Measurements from ENCODE around the gene CACNA2D2.

The CACNA2D2 gene

DNA sequence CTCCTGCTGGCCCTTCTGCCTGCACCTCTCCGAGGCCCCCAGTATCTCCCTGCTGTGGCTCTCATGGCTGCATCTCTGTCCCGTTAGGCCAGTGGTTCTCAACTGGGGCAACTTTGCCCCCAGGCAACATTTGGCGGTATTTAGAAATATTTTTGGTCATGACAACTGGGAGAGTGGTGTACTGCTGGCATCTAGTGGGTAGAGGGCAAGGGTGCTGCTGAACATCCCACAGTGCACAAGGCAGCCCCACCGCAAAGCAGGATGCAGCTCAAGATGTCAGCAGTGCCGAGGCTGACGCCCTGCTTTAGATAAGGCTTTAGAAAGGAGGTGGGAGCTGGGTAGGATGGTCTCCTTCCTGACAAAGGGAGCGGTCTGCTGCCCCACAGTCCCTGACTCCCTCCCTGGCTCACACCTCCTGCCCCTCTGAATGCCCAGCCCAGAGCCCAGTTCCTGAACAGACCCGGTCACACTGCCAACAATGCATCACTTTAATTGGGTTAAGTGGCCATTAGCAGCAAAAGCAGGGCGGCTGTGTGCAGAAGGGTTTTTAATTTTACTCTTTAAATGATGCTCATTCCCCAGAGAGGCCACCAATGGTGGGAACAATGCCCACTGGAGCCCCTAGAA is 75.3 kb downstream of the CACNA2D2 start:
- DNase-seq (ENCODE audit: low read depth in 2 of 2) = no peak

DNA sequence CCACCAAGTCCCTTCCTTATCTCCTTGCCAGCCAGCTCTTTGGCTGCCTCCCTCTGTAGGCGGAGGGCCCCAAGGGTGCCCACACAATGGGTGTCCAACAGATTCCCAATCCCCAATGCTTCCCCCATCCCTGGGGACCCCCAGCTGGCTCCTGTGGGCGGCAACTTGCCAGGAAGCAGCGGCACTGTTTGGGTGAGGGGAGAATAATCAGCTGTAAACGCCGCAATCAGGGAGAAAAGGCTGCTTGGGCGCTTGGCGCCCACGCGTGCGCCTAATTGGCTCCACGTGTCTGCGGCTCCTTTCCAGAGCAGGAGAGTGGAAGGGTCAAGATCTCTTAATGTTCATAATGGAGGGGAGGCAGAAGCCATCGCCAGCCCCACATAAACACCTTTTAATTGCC is 76.2 kb downstream of the CACNA2D2 start:
- DNase-seq (ENCODE audit: low read depth in 2 of 2) = no peak

DNA sequence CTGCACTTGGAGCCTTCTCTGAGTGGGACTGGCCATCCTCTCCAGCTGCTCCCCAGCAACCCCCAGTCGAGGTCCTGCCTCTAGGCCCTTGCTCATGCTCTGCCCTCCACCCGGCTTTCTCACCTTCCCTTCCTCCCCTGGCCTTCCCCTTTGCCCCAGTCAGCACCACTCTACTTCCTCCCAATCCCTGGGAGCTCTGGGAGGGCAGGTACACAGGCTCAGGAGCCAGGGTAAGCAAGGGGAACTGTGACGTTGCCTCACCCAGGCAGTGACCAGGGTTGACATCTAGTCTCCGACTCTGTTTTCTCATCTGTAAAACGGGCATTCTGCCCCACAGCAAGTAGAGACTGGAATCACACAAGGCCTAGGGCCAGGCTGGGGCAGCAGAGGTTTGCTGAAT is 77.5 kb downstream of the CACNA2D2 start:
- DNase-seq (ENCODE audit: low read depth in 2 of 2) = no peak

DNA sequence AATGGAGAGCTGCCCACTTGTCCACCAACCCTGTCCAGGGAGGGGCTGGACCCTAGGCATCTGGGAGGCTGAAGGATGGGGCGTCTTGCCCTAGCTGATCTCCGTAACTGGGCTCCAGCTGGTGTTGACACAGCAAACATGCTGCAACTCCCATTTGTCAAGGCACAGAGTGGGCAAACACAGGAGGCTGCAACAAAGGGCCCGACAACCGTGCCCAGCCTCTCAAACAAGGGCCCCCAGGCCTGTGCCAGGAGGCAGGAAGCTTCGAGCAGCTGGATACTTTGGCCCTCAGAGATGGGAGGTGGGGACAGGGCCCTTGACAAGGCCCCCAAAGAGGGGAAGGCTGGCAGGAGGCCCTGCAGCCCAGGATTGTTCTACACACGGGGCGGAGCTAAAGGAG is 79.9 kb downstream of the CACNA2D2 start:
- no peak for DNase-seq (ENCODE audit: low read depth in 2 of 2)

DNA sequence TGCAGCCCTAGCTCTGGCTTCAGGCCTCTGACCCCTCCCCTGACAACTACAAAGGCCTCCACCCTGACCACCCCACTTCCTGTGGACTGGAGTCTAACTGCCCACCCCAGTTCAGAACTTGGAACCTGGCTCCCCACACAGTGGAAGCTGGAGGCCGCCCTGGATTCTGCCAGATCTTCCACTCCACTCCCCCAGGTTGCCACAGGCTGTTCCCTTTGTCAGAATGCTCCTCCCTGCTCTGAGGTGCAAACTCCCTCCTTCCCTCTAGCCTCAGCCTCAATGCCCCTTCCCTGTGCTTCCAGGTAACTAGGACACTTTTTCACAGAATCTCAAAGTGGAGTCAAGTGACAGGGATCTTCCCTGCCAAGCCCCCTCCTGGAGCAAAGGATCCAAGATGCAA is 81.3 kb downstream of the CACNA2D2 start:
- DNase-seq (ENCODE audit: low read depth in 2 of 2) = no peak

DNA sequence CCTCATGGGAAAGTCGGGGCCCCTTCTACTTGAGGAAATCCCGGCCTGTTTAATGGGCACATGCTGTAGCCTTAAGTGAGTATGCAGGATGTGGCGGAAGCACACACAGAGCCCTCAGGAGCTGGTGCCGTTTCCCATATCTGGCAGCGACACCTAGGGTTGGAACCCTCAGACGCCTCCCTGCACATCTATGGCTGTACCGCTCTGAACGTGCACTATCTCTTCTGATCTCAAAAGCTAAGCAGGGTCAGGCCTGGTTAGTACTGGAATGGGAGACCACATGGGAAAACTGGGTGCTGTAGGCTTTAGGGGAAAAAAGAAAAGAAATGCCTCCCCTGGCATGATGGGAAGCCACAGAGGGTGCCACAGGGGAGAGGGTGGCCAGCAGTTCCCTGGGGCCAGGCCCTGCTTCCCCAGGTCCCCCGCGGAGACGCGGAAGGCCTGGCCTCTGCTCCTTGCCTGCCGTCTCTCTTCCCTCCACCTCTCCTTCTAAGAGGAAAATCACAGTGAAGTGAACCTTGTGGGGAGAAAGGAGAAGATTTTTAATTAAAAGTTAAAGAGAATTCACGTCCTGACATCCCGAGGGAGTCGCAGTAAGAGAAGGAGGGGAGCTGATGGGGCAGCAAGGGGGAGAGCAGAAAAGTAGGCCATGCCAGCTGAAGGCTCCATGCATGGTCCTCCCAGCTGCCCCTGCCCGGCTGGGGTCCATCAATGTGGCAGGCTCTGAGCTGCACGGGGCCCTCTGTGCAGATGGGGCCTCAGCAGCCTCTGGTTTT is 83.7 kb downstream of the CACNA2D2 start:
- no peak for DNase-seq (ENCODE audit: low read depth in 2 of 2)

DNA sequence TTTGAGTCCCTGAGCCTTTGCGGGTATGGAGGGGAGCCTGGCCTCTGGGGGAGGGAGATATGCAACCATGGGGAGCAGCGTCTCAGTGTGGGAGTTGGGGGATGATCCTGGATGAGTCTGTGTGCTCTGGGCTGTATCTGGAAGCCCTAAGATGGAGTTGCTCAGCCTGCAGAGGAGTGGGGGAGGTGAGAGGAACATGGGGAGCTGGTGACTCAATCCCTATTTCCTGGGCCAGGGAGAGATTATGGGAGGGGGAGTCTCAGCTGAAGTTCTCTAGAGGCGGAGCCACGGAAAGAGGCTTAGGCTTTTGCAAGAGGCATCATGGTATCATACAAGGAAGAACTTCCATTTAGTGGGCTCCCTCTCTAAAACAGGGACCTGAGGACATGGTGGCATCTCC is 84.6 kb downstream of the CACNA2D2 start:
- DNase-seq (ENCODE audit: low read depth in 2 of 2) = peak; percentile 38 to 43

DNA sequence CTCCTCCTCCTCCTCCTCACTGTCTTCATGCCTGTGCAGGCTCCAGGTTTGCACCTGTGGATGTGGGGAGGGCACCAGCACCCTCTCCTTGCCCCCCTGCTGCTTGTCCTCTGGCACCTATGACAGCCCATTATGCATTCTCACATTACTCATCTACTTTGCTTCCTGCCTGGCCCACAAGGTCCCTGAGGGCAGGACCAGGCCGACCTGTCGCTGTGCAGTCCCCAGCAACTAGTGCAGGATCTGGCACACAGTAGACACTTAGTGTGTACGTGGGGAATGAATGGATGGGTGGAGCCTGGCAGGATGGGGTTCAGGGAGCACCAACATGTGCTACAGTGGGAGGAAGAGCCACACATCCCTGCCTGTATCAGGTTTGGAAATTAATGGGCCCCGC is 85.8 kb downstream of the CACNA2D2 start:
- no peak for DNase-seq (ENCODE audit: low read depth in 2 of 2)

DNA sequence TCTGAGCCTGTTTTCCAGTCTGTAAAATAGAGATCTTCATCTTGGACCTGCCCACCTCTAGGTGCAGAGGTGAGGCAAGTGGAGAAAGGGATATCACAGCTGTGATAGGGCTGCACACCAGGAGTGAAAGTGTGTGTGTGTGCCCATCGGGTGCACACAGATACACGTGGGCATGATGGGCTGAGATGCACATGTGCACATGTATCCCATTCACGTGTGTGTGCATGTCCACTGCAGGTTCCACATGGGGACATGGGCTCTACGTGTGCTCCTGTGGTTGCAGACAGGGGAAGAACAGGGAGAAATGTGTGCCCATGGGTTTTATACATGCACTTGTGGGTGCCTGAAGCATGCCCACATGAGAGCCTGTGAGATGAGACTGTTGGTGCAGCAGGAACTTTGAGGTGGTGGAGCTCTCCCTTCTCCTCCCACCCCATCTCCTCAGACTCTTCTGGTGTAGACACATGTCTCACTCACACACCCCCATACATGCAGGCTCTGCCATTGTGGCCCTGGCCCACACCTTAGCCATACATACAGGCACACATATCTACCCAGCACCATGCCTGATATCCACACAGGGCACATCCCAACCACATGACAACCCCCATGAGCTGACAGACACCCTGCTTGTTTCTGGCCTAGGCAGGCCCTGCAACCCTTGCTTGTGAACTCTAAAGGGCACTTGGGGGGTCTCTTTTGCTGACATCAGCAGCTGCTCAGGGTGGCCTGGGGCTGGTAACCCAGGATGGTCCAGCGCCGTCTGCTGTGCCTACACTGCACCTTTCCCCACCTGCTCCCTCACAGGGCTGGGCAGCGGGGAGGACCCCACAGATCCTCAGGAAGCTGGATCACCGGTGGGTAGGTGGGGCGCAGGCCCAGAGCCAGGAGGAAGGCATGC is 86.4 kb downstream of the CACNA2D2 start:
- DNase-seq (ENCODE audit: low read depth in 2 of 2) = no peak

DNA sequence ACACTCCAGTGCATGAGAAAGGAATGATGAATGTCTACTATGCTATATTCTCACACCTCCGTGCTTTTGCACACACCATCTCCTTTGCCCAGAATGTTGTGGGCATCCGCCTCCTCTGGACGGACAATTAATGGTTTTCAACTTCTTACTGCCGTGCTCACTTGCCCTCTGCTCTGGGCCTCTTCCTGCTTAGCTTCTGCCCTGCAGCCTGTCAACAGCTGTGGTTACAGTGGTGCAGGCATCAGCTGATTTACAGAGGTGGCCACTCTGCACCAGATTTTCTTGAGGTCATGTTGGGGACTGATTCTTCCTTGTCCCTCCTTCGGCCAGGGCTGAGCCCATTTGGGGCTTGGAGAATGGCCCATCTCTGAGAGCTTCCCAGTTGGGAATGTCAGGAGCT is 87.6 kb downstream of the CACNA2D2 start:
- DNase-seq (ENCODE audit: low read depth in 2 of 2) = no peak

DNA sequence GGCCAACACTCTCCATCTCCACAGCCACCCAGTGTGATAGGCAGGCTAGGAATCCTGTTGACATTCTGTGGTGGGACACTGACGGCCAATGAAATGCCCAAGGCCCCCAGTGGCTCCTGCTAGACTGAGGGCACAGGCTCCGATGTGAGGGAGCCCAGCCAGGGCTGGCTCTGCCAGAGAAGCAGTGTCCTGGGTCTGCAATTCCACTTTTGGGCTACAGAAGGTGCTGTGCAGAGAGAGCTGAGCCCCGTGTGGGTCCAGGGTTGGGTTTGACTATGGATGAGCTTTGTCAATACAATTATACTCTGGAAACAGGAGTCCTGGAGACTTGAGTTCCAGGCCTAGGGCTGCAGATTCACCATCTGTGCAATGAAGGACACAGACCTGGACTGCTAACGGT is 88.4 kb downstream of the CACNA2D2 start:
- no peak for DNase-seq (ENCODE audit: low read depth in 2 of 2)

DNA sequence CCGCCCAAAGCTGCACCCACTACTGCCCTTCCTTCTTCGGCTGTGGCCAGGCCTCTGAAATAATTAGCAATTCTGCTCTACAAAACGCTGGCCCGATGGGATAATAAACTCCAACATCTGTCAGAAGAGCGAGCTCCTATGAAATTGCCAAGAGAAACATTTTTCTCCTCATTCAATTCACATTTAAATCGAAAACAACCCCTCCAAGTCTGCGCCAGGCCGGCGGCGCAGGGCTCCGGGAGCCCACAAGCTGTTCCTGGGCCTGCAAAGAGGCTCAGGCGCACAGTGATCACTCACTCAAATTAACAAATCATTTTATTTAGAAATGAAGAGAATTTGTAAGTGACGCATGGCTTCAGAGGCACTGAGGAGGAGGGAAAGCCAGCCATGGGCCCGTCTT is 88.8 kb downstream of the CACNA2D2 start:
- DNase-seq (ENCODE audit: low read depth in 2 of 2) = no peak

DNA sequence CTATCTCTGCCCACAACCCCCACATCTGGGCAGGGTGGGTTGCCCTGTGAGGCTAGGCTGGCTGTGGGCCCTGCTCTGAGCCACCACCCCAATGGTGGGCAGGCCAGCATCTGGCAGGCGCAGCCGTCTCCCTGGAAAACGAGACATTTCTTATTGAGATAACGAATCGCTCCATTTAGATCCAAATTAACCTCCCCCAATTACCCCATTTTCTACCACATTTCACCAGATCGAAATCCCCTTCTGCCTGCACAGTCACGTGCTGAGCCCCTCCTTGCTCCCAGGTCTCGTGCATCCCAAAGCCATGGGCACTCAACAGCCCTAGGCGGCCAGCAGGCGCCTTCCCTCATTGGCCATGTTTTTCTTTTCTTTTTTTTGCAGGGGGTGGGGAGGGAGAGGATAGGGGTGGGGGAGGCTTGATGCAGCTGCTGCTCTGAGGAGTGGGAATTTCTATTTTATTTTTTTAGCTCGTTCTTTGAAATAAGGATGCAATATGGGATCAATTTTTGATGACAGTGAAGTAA is 91.1 kb downstream of the CACNA2D2 start:
- no peak for DNase-seq (ENCODE audit: low read depth in 2 of 2)

DNA sequence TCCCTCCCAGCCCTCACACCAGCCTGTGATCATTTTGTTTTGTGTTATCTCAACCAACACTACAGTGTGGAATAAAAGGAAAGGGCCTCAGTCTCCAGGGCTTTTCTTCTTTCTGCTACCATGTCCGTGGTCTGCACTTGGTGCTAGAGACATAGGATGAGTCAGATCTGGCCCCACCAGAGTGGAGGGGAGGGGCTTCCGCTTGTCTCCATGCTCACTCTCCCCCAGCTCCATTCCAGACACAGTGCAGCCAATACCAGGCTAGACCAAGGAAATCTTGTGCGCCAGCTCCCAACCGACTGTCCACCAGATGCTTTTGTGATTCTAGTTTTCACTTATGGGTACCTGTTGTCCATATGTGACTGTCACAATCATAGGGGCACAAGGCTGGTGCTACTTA is 92.2 kb downstream of the CACNA2D2 start:
- no peak for DNase-seq (ENCODE audit: low read depth in 2 of 2)

DNA sequence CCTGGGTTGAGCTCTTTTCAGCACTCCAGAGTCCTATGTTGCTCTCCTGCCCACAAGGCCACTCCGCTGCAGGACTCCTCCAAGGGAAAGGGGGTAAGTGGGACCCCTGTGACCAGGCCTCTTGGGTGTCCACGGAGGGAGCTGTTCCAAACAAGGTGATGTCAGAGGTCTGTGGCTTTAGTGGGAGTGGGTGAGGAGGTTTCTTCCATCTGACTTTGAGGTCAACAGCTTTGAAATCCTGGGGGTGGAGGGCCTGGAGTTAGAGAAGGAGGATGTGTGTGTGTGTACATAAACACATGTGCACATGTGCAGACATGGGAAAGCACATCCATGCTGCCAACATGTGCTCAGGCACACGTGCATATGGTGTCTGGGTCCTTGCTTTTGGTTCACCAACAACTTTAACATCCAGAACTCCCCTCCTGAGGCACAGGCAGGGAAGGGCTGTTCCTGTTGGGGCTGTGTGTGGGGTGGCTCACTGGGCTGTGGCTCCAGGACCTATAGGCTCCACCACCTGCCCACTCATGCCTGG is 92.8 kb downstream of the CACNA2D2 start:
- DNase-seq (ENCODE audit: low read depth in 2 of 2) = no peak

DNA sequence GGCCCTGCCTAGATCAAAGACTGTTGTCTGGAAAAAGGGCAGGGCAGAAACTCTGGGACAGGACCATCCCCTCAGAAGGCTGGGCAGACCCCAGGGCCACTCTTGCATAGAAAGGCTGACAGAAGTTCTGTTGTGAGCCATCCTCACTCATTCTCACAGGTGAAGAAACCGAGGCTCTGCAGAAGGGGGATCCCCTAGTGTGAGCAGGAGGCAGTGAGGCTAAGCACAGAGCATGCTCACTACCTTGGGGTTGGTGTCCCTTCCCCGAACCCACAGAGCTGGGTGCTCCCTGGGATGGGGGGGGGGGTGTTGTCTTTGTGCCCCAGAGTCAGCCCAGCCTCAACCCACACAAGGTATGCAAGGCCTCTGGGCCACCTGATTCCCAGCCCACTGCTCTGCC is 93.2 kb downstream of the CACNA2D2 start:
- no peak for DNase-seq (ENCODE audit: low read depth in 2 of 2)

DNA sequence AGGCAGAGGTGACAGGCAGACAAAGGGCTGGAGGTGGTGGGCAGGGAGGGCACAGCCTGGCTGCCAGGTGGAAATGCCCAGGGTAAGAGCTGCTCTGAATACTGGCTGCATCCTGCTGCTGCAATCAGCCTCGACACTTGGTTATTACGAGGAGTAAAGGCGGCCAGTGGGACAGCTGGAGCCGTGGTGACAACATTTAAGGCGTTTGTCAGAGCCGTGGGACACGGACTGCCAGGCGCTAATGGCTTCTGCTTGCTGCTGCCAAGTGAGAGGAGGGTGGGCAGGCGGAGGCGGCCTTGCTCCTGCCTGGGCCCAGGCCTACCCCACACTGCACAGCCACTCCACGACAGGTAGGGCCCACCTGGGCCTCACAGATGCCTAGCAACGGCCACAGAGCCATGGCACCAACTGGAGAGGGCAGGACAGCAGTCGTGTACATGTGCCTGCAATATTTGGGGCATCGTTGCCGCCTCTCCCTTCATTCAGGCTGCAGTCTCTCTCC is 94.9 kb downstream of the CACNA2D2 start:
- DNase-seq (ENCODE audit: low read depth in 2 of 2) = no peak

DNA sequence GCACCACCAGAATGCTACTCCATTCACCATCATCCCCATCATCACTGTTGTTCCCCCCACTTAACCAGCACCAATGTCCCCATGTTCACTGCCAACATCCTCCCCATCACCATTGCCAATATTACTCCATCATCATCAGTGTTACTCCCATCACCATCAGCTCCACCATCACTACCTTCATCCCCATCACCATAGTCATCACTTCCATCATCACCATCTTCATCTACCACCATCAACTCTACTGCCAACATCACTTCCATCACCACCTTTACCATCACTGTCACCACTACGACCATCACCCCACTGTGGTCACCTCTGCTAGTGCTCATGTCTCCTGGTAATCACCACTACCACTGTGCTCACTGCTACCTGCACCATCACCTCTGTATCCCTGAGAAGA is 96.9 kb downstream of the CACNA2D2 start:
- DNase-seq (ENCODE audit: low read depth in 2 of 2) = no peak

DNA sequence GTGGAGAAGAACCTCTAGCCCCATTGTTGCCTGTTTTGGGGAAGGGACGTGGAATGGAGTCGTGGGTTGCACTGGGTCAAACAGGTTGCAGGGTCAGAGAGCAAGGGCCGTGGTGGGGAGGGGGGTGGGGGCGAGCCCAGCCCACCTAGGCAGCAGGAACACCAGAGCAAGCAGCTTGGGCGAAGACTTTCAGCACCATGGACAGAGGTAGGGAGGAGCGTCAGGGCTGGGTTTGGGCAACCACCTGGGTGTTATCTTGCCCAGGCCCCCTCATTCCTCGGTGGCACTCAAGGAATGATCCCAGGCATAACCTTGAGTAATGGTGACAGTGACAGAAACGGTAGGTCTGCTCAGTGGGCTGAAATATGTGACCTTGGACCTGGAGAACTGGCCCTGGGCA is 98.2 kb downstream of the CACNA2D2 start:
- DNase-seq (ENCODE audit: low read depth in 2 of 2) = no peak

DNA sequence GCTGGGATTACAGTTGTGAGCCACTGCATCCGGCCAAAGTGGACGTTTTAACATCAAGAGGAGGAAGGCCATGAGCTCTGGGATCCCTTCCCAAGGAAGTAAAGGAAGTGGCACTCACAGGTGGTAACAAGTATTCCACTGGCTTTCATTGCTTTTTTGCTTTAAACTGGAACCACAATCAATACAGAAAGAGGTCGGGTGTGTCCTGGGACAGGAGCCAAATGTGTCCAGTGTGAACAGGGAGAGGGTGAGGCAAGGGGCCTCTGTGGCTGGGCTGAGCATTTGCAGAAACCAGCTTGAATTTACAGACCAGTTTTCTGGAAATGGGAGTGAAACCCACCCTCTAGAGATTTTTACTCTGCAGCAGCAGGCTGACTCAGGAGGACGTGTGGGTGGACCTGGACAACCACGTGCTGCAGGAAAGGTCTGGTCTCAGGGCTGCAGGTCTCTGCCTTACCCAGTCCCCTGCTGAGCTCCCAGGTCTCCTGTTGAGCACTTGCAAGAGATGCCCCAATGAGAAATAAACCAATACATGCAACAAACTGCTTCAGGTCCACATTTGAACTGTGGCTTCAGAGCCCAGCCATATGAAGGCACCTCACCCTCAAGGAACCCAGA is 101.3 kb downstream of the CACNA2D2 start:
- no peak for DNase-seq (ENCODE audit: low read depth in 2 of 2)

DNA sequence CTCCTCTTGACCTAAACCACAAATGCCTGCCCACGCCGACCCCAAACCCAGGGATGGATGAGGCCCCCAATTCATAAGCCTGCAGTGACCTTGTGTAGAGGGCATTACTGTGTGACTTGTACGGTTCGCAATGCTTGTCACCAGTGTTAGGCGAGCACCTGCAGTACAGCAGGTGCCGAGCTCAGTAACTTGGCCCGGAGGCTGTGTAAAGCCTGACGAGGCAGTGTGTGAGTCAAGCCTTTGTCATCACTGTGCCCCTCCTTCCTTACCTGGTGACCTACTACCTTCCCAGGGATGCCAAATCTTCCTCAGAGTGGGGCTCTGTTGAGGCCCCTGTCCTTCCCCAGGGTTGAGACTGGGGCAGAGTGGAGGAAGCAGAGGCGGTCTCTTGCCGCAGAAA is 106.9 kb downstream of the CACNA2D2 start:
- DNase-seq (ENCODE audit: low read depth in 2 of 2) = no peak

Measured in fibroblast of skin of left quadriceps (primary cell).